ENCODE results near the gene CENPVL1. TPM values are rescaled to one million over a fixed set of nuclear protein-coding genes. Genes with fewer than 3 reads are reported as not detected.

The CENPVL1 gene
- total RNA-seq, 1 experiment from 2014 or later = 2.8 TPM

DNA sequence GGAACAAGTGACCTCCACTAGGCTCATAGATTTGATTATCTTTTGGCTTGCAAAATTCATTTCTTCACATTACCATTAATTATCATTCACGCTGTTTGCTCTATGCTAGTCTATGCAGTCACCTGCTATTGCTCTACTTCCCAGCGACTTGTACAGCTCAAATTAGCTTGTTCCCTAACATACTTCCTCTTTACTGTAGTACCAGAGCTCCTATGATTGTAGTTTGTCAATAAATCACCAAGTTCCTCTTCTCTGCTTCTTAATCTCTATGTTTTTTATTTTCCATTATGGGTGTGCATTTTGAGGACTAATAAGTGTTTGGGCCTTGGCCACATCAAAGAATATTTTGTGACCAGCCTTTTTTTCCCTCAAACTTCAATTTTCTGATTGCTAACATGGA lies 26.8 kb downstream of the CENPVL1 start:
- H4K8ac ChIP-seq (replicated peaks; ENCODE audit: insufficient read length, low read depth, low read length) = no peak overlapping the region
- Mint-ChIP-seq H3K4me1 (peaks cover 7 to 10% of the 10 kb centered on the region in 2 experiments), H3K4me3 (no peak overlapping the region), H3K27me3 (ENCODE audit: low read depth) (peaks cover 1% of the 10 kb centered on the region; the same call in 1 of the 2 replicates), H3K9me3 (peaks cover 45 to 59% of the 10 kb centered on the region in 2 experiments), H3K36me3 (ENCODE audit: insufficient read depth in 1 of 3, low read depth in 3 of 3) (peaks cover 0 to under 1% (median 0%) of the 10 kb centered on the region in 3 experiments; a peak in 1 of 7 replicates), H3K27ac (no peak overlapping the region)
- H3K23ac ChIP-seq (ENCODE audit: insufficient read length, low read depth, low read length) = no peak overlapping the region
- no peak overlapping the region for H2BK20ac ChIP-seq (ENCODE audit: low read depth, low read length, poor library complexity, severe bottlenecking)
- H3K79me1 ChIP-seq (ENCODE audit: insufficient read depth, low read depth, low read length, poor library complexity, severe bottlenecking) = no peaks in the 10 kb centered on the region
- H4K5ac ChIP-seq (ENCODE audit: insufficient read length, low read depth, low read length) = no peak overlapping the region
- no peak overlapping the region for H2BK120ac ChIP-seq (ENCODE audit: low read depth, low read length, poor library complexity, severe bottlenecking)
- TF ChIP-seq, protein P1, sequence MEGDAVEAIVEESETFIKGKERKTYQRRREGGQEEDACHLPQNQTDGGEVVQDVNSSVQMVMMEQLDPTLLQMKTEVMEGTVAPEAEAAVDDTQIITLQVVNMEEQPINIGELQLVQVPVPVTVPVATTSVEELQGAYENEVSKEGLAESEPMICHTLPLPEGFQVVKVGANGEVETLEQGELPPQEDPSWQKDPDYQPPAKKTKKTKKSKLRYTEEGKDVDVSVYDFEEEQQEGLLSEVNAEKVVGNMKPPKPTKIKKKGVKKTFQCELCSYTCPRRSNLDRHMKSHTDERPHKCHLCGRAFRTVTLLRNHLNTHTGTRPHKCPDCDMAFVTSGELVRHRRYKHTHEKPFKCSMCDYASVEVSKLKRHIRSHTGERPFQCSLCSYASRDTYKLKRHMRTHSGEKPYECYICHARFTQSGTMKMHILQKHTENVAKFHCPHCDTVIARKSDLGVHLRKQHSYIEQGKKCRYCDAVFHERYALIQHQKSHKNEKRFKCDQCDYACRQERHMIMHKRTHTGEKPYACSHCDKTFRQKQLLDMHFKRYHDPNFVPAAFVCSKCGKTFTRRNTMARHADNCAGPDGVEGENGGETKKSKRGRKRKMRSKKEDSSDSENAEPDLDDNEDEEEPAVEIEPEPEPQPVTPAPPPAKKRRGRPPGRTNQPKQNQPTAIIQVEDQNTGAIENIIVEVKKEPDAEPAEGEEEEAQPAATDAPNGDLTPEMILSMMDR (conservative IDR thresholded peaks at IDR 0.05) = no peak
- H3K23me2 ChIP-seq (ENCODE audit: insufficient read length, low read depth, low read length, poor library complexity, severe bottlenecking) = no peaks in the 10 kb centered on the region
- no peak overlapping the region for H3K4me2 ChIP-seq (ENCODE audit: insufficient read depth, insufficient read length, low read length)
- H3K9me3 ChIP-seq (ENCODE audit: control insufficient read depth, low read depth, low read length) = no peaks in the 10 kb centered on the region
- H2AK5ac ChIP-seq (ENCODE audit: insufficient read length, low read length) = no peak overlapping the region
- H4K20me1 ChIP-seq (ENCODE audit: control insufficient read depth, insufficient read depth, insufficient read length) = no peaks in the 10 kb centered on the region
- H3K14ac ChIP-seq (ENCODE audit: insufficient read depth, low read length) = no peak overlapping the region
- no peak overlapping the region for H4K91ac ChIP-seq (ENCODE audit: insufficient read length, low read depth, low read length)
- H3K4me1 ChIP-seq (ENCODE audit: insufficient read depth, low read length) = no peaks in the 10 kb centered on the region
- no peak overlapping the region for H3K9ac ChIP-seq (ENCODE audit: extremely low read depth, insufficient read length, low read length)
- H3K27me3 ChIP-seq (ENCODE audit: insufficient read depth, low read length) = no peaks in the 10 kb centered on the region
- H3T11ph ChIP-seq (ENCODE audit: low read length) = no peak overlapping the region
- WGBS (ENCODE audit: extremely low coverage, insufficient read length, low lambda C conversion rate) = no CpG with 5 or more reads among the region's 2 CpGs
- no peak overlapping the region for H2BK15ac ChIP-seq (ENCODE audit: low read depth, low read length)
- no peak for DNase-seq
- H3K56ac ChIP-seq (ENCODE audit: insufficient read length, low read depth, low read length) = no peak overlapping the region
- no peaks in the 10 kb centered on the region for H3K79me2 ChIP-seq (ENCODE audit: insufficient read depth, low read length)
- no peak overlapping the region for H2AFZ ChIP-seq (ENCODE audit: low read length)
- no peak overlapping the region for H2BK5ac ChIP-seq (ENCODE audit: insufficient read length, low read length)
- H2BK12ac ChIP-seq (ENCODE audit: insufficient read length, low read depth, low read length) = no peak overlapping the region
- no peak overlapping the region for H3K27ac ChIP-seq (ENCODE audit: insufficient read length, low read depth, low read length)
- H3K4ac ChIP-seq (ENCODE audit: low read depth, low read length) = no peak overlapping the region
- H3K18ac ChIP-seq (ENCODE audit: insufficient read length, low read depth, low read length) = no peak overlapping the region

Data from H9 (cell line).